ENCODE results near the gene ELFN1. TPM values are rescaled to one million over a fixed set of nuclear protein-coding genes. Genes with fewer than 3 reads are reported as not detected.

Gene ELFN1
- total and polyA plus RNA-seq, 12 donors = 0.05 to 2.8 (median 0.86) TPM

- 67 to 85% (median 82%) methylated on average over 4 to 5 of the region's 5 CpGs for WGBS, 4 donors
- no peaks in the 10 kb centered on the region for H3K27me3 ChIP-seq
- no peaks in the 10 kb centered on the region for H3K4me1 ChIP-seq (replicated peaks in 1 of 2)
- H3K27ac ChIP-seq = no peak overlapping the region
- TF ChIP-seq POLR2A (IDR thresholded peaks at IDR 0.05) (no peak), CTCF (IDR thresholded peaks at IDR 0.05) (no peak)
- intact Hi-C loops (cut with DNase I) = no loop called here
- no peak for DNase-seq
- no peak overlapping the region for H3K4me3 ChIP-seq
- peaks cover 0 to under 1% (median 0%) of the 10 kb centered on the region in 3 donors for H3K9me3 ChIP-seq (replicated peaks in 1 of 3)
- H3K36me3 ChIP-seq (replicated peaks in 1 of 2) = no peaks in the 10 kb centered on the region
Measured at GRCh38 chr7:1631678-1632077, 38.4 kb upstream of the ELFN1 start.

GRCh38 chr7:1632506-1632905, 37.6 kb upstream of the ELFN1 start:
- intact Hi-C loops (cut with DNase I) = no loop called here
- WGBS, 4 donors = 47 to 67% (median 57%) methylated on average over 4 to 7 of the region's 7 CpGs
- no peaks in the 10 kb centered on the region for H3K27me3 ChIP-seq
- peaks cover 0 to 6% (median 0%) of the 10 kb centered on the region in 3 donors for H3K9me3 ChIP-seq (replicated peaks in 1 of 3)
- no peak overlapping the region for H3K27ac ChIP-seq
- no peaks in the 10 kb centered on the region for H3K4me1 ChIP-seq (replicated peaks in 1 of 2)
- no peak for TF ChIP-seq CTCF (IDR thresholded peaks at IDR 0.05)
- TF ChIP-seq POLR2A (IDR thresholded peaks at IDR 0.05) = no peak
- no peaks in the 10 kb centered on the region for H3K36me3 ChIP-seq (replicated peaks in 1 of 2)
- no peak overlapping the region for H3K4me3 ChIP-seq
- DNase-seq = no peak

- TF ChIP-seq POLR2A (IDR thresholded peaks at IDR 0.05) = no peak
- no peak for TF ChIP-seq CTCF (IDR thresholded peaks at IDR 0.05)
- peaks cover 0 to 6% (median 0%) of the 10 kb centered on the region in 3 donors for H3K9me3 ChIP-seq (replicated peaks in 1 of 3)
- intact Hi-C loops (cut with DNase I) = no loop called here
- H3K27me3 ChIP-seq = no peaks in the 10 kb centered on the region
- no peak overlapping the region for H3K27ac ChIP-seq
- DNase-seq = no peak
- H3K4me1 ChIP-seq (replicated peaks in 1 of 2) = no peaks in the 10 kb centered on the region
- H3K4me3 ChIP-seq = no peak overlapping the region
- no peaks in the 10 kb centered on the region for H3K36me3 ChIP-seq (replicated peaks in 1 of 2)
- 49 to 63% (median 58%) methylated on average over 8 to 15 of the region's 15 CpGs for WGBS, 4 donors
Measured at GRCh38 chr7:1632916-1633785, 36.9 kb upstream of the ELFN1 start.

GRCh38 chr7:1635401-1635800, 34.7 kb upstream of the ELFN1 start:
- Histone ChIP-seq H3K27me3 (no peaks in the 10 kb centered on the region), H3K4me1 (replicated peaks in 1 of 2) (no peaks in the 10 kb centered on the region), H3K27ac (no peak overlapping the region), H3K9me3 (replicated peaks in 1 of 3) (peaks cover 0 to 6% (median 0%) of the 10 kb centered on the region in 3 donors), H3K36me3 (replicated peaks in 1 of 2) (no peaks in the 10 kb centered on the region), H3K4me3 (no peak overlapping the region)
- no peak for DNase-seq
- 73 to 100% (median 85%) methylated on average over 1 of the region's 1 CpG for WGBS, 4 donors
- intact Hi-C loops (cut with DNase I) = no loop called here
- no peak for TF ChIP-seq CTCF (IDR thresholded peaks at IDR 0.05)
- TF ChIP-seq POLR2A (IDR thresholded peaks at IDR 0.05) = no peak
